Measurements from ENCODE around the gene MRPL17. TPM values are rescaled to one million over a fixed set of nuclear protein-coding genes. Genes with fewer than 3 reads are reported as not detected.

Gene MRPL17
- total and polyA plus RNA-seq, 2 experiments from 2014 or later, result 26.7 to 81.8 TPM

GRCh38 chr11:6650980-6651379 lies 32.2 kb downstream of the MRPL17 start:
- no peak overlapping the region for H3K27ac Mint-ChIP-seq
- Histone ChIP-seq H3K79me2 (replicated peaks; ENCODE audit: insufficient read depth) (no peaks in the 10 kb centered on the region), H2AFZ (no peak overlapping the region), H3K27me3 (ENCODE audit: insufficient read depth) (peaks cover 42% of the 10 kb centered on the region), H3K9me2 (ENCODE audit: insufficient read depth) (no peaks in the 10 kb centered on the region), H3K4me3 (no peak overlapping the region), H3K27ac (ENCODE audit: low read depth) (no peak overlapping the region), H3K36me3 (ENCODE audit: insufficient read depth) (no peaks in the 10 kb centered on the region), H3K4me1 (ENCODE audit: insufficient read depth) (peaks cover 13% of the 10 kb centered on the region; the same call in 1 of the 2 replicates), H3K4me2 (no peak overlapping the region), H3F3A (replicated peaks; ENCODE audit: low read depth) (0 out of 2 replicates have a peak, but pooled peaks cover under 1% of the 10 kb centered on the region), H4K20me1 (replicated peaks; ENCODE audit: insufficient read depth) (no peaks in the 10 kb centered on the region; the same call in 1 of the 2 replicates)
- no peaks in the 10 kb centered on the region for H3K9me3 Mint-ChIP-seq
- H3K36me3 Mint-ChIP-seq (ENCODE audit: low read depth), result no peaks in the 10 kb centered on the region
- no peak for ATAC-seq
- H3K27me3 Mint-ChIP-seq (ENCODE audit: insufficient read depth, low read depth, poor library complexity), result peaks cover 1% of the 10 kb centered on the region
- H3K4me3 Mint-ChIP-seq, result no peak overlapping the region
- no peak for DNase-seq (ENCODE audit: low spot score)
- no peaks in the 10 kb centered on the region for H3K4me1 Mint-ChIP-seq
- no peak for TF ChIP-seq ZNF331 (CRISPR knock-in tag; IDR thresholded peaks at IDR 0.05; ENCODE audit: low read depth)
- no peak for TF ChIP-seq EZH2phosphoT487 (IDR thresholded peaks at IDR 0.05; ENCODE audit: unreplicated experiment)
- TF ChIP-seq CTCF (conservative IDR thresholded peaks at IDR 0.05; ENCODE audit: low read depth in 2 of 2), result no peak
- TF ChIP-seq NANOG (IDR thresholded peaks at IDR 0.05; ENCODE audit: borderline replicate concordance), result no peak
- no peak for TF ChIP-seq POLR2AphosphoS5 (IDR thresholded peaks at IDR 0.05; ENCODE audit: low read depth)
- TF ChIP-seq ZNF462 (CRISPR knock-in tag; IDR thresholded peaks at IDR 0.05), result no peak
- TF ChIP-seq STAT1 (IDR thresholded peaks at IDR 0.05; ENCODE audit: unreplicated experiment), result no peak
- TF ChIP-seq JUNB (IDR thresholded peaks at IDR 0.05; ENCODE audit: unreplicated experiment), result no peak
- TF ChIP-seq ZNF114 (CRISPR knock-in tag; IDR thresholded peaks at IDR 0.05), result no peak
- no peak for TF ChIP-seq REST (IDR thresholded peaks at IDR 0.05; ENCODE audit: unreplicated experiment)
- no peak for TF ChIP-seq ETS1 (IDR thresholded peaks at IDR 0.05)
- TF ChIP-seq CREB1 (CRISPR knock-in tag; IDR thresholded peaks at IDR 0.05; ENCODE audit: low read depth), result no peak
- no peak for TF ChIP-seq EZH2 (IDR thresholded peaks at IDR 0.05; ENCODE audit: low read depth, unreplicated experiment)

All from GM23338 (cell line).